C4-2B (cell line): ENCODE measurements around the gene SGPP1.

ENCODE experiments used
- H3K27ac ChIP-seq: fragments of 450-650 bp; 2 replicates; pipeline ENCODE4 v1.5.1; 2017
- CTCF ChIP-seq: fragments of 450-650 bp; conservative IDR thresholded peaks from 2 replicates; pipeline ENCODE4 v1.5.1; 2017; ENCODE audit warnings: mild to moderate bottlenecking
- ZFX ChIP-seq: fragments of 450-650 bp; IDR thresholded peaks from 2 replicates; pipeline ENCODE4 v1.6.1; 2017

The SGPP1 gene

GRCh38 chr14:63686926-63687325 lies 40.9 kb downstream of the SGPP1 start:
- H3K27ac ChIP-seq, result no peak overlapping the region
- TF ChIP-seq ZFX (no peak), CTCF (no peak)

GRCh38 chr14:63685401-63685800 lies 42.5 kb downstream of the SGPP1 start:
- no peak overlapping the region for H3K27ac ChIP-seq
- TF ChIP-seq CTCF (no peak), ZFX (no peak)

GRCh38 chr14:63682727-63683593 lies 44.9 kb downstream of the SGPP1 start:
- TF ChIP-seq ZFX (no peak), CTCF (no peak)
- H3K27ac ChIP-seq, result peak overlapping the region; percentile 99

GRCh38 chr14:63678536-63678935 lies 49.3 kb downstream of the SGPP1 start:
- no peak for TF ChIP-seq ZFX
- no peak for TF ChIP-seq CTCF
- H3K27ac ChIP-seq, result peak overlapping the region; percentile 87

- TF ChIP-seq CTCF (no peak), ZFX (no peak)
- H3K27ac ChIP-seq, result peak overlapping the region; percentile 100
These were observed 49.9 kb downstream of the SGPP1 start for GRCh38 chr14:63677891-63678379.

GRCh38 chr14:63676615-63677014 lies 51.2 kb downstream of the SGPP1 start:
- H3K27ac ChIP-seq, result peak overlapping the region; percentile 100
- no peak for TF ChIP-seq ZFX
- no peak for TF ChIP-seq CTCF

- TF ChIP-seq CTCF, result no peak
- no peak for TF ChIP-seq ZFX
- H3K27ac ChIP-seq, result no peak overlapping the region
These were observed 53.9 kb downstream of the SGPP1 start for GRCh38 chr14:63673886-63674497.
